ENCODE data around the gene MYL7.

GRCh38 chr7:44182827-44183226, 41.7 kb upstream of the MYL7 start:
- TF ChIP-seq CTCF (IDR thresholded peaks at IDR 0.05 in 8 of 11, conservative IDR thresholded peaks at IDR 0.05 in 3 of 11) (no peak), POLR2AphosphoS5 (IDR thresholded peaks at IDR 0.05) (no peak)

Data from spleen (tissue), 7 donors.